HG03439 (cell line): Measurements from ENCODE around the gene RFC5.
"Not testable (repeated sequence)": the region's sequence is repeated elsewhere in the genome, so short reads cannot be mapped to it uniquely, and the experiment has no call there.

Source experiments
- ATAC-seq: cut with Tn5 transposase; IDR thresholded peaks from one replicate; pipeline ENCODE4 v1.9.1; 2021; ENCODE audit warnings: mild to moderate bottlenecking, moderate library complexity; ENCODE audit not compliant: unreplicated experiment

The RFC5 gene, protein sequence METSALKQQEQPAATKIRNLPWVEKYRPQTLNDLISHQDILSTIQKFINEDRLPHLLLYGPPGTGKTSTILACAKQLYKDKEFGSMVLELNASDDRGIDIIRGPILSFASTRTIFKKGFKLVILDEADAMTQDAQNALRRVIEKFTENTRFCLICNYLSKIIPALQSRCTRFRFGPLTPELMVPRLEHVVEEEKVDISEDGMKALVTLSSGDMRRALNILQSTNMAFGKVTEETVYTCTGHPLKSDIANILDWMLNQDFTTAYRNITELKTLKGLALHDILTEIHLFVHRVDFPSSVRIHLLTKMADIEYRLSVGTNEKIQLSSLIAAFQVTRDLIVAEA

DNA sequence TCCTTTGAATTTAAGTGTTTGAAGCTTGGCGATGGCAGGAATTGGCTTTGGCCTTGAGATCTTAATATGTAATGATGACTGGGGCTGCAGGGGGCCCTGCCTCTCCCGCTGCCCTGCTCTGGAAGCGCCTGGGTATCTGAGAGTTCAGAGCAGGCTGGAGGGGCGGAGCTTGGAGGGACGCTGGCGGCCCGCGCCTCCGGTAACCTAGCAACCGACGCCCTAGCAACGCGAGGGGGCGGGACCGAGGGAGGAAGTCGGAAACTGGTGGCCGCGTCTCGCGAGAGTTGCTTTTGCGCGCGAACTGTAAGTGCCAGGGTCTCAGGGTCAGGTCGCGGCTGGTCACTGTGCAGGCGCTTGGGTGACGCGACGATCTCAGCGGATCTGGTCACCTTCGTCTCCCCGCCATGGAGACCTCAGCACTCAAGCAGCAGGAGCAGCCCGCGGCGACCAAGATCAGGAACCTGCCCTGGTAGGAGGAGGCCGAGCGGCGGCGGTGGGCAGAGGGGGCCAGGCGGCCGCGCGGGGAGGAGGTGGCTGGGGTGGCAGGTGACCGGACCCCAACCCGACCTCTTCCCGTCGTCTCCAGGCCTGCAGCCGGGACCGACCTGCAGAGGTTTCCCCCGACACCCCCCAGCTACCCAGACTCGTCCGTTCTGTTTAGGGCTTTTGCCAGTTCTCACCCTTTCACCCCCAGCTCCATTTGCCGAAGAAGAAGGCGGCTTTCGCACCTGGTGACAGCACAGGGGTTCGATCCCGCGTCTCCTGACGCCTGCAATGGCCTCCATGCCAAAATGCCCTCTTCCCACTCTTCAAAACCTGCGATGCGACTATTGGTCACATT, at the start of gene RFC5:
RFC5 (plus strand) TSS at position 280 of the 841 bp plus-strand sequence; CDS start at position 405, 125 bp downstream.
- ATAC-seq, result peak; percentile 96

- no peak for ATAC-seq
Observed at GRCh38 chr12:117967043-117967442, 49.5 kb upstream of the RFC5 start.

GRCh38 chr12:117967512-117967911, 49.0 kb upstream of the RFC5 start:
- no peak for ATAC-seq

GRCh38 chr12:117968151-117968789, 48.2 kb upstream of the RFC5 start:
- ATAC-seq, result no peak

GRCh38 chr12:117968826-117969659, 47.5 kb upstream of the RFC5 start, which contains the start of gene KSR2:
TSS of gene KSR2 (minus strand) at chr12:117968990. CDS start at chr12:117968255, 735 bp downstream.
- ATAC-seq, result peak; percentile 83

DNA sequence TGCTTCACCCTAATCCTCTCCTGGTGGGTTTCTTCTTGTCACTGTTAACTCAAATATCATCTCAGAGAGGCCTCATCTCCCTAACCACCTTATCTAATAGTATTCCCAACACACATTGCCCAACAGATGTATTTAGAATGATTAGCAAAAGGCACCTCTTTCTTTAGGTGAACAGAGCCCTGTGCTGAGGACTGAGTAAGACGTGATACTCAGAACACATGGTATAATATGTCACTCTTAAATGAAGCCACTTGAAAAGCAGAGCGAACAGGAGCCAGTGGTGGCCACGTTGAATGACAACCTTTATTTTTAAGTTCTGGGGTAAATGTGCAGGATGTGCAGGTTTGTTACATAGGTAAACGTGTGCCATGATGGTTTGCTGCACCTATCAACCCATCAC, 46.2 kb upstream of the RFC5 start:
- ATAC-seq, result no peak

GRCh38 chr12:117972301-117972700, 44.2 kb upstream of the RFC5 start:
- ATAC-seq, result no peak

GRCh38 chr12:117975006-117975405, 41.5 kb upstream of the RFC5 start:
- ATAC-seq, result no peak

GRCh38 chr12:117977373-117977772, 39.1 kb upstream of the RFC5 start:
- no peak for ATAC-seq

DNA sequence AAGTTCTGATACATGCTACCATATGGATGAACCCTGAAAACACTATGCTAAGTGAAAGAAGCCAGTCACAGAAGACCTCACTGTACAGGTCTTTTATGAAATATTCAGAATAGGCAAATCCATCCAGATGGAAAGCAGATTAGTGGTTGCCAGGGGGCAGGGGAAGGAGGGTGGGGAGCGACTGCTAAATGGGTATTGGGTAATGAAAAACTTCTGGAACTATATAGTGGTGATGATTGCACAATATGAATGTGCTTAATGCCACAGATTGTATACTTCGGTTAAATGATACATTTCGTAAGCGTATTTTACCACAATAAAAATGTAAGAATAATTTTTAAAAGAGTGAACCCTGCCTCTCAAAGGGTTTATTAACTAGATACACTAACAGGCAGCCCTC, 35.9 kb upstream of the RFC5 start:
- no peak for ATAC-seq

DNA sequence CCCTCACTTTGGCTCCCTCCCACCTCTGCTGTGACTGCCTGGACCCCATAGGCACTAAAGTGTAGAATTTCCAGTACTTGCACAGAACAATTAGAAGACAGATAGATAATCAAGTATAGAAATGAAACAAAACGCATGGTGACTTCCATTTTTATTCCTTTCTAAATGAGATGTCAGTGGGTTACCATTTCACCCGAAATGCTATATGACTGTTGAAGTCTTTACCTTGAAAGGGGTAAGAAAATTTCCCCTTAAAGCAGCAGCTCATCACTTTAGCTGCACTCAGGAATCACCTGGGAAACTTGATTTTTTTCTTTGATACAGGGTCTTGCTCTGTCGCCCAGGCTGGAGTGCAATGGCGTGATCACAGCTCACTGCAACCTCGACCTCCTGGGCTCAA, 35.2 kb upstream of the RFC5 start:
- no peak for ATAC-seq

GRCh38 chr12:117985182-117985581, 31.3 kb upstream of the RFC5 start:
- ATAC-seq, result no peak

GRCh38 chr12:117986705-117987469, 29.6 kb upstream of the RFC5 start:
- no peak for ATAC-seq

DNA sequence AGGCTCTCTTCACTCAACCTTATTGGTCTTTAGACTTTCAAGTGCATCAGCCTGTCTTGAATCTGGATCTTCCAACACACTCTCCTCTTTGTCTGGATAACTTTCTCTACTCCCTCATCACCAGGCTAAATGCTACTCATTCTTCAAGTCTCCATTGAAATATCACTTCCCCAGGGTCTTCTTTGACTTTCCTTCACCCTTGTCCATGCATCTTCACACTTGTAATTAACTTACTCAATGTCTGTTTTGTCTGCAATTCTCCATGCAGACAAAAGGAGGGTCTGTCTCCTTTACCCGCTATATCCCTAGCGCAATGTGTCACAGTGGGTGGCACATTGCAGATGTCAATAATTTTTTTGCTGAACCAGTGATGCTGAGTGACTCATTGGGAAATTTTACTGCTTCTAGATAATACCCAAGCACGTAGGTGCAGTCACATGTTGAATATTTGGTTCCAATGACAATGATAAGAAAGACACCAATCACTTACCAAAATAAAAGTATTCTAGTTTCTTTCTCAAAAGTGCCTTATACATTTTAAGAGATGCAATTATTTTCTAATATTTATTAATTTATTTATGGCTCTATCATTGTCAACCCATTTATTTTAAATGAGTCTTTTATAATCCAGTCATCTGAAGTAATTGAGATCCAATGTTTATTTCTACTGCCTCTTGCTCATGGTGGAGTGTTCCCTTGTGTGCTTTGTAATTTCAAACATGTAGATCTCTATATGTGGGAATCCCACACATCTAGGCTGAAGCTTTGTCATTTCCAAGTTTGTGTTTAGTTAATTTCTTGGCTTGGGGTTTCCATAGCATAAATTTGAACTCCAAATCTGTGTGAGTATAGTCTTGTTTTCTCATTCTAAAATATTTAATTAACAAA, 21.7 kb upstream of the RFC5 start:
- no peak for ATAC-seq

DNA sequence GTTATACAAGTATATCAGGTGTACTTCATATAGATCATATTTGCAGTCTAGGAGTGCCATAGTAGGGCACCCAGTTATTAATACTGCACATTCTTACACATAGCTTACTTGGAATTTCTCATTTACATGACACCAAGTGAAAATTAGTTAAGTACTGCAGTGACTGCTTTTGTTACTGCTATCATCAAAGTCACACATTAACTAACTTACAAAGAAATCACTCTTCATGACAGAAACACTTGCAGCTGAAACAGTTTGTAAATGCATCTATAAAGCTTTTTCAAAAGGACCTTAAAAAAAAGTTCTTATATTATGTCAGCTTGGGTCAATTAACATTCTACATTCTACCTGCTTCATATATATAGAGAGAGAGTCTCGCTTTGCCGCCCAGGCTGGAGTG, 17.8 kb upstream of the RFC5 start:
- ATAC-seq, result no peak

GRCh38 chr12:117999806-118000205, 16.7 kb upstream of the RFC5 start:
- not testable (repeated sequence) for ATAC-seq

GRCh38 chr12:118010903-118011302, 5.6 kb upstream of the RFC5 start:
- ATAC-seq, result no peak

- no peak for ATAC-seq
Observed at GRCh38 chr12:118011377-118011776, 5.1 kb upstream of the RFC5 start.

GRCh38 chr12:118011961-118012360, 4.5 kb upstream of the RFC5 start:
- ATAC-seq, result no peak
